Kidney (tissue), 14 donors: ENCODE results near the gene NAGK. TPM values are rescaled to one million over a fixed set of nuclear protein-coding genes. Genes with fewer than 3 reads are reported as not detected.
"Not testable (repeated sequence)": the region's sequence is repeated elsewhere in the genome, so short reads cannot be mapped to it uniquely, and the experiment has no call there.

Source experiments
- DNase-seq, 5 donors: peaks; one replicate each; pipeline ENCODE4 v3.0.0-alpha.2; 2013 to 2020
- FAIRE-seq: peaks from 2 replicates; lab custom pipeline; 2012; peaks lifted over from hg19 to GRCh38; lab: Jason Lieb, UNC
- H3K27ac ChIP-seq, 2 donors: one replicate each; pipeline ENCODE4 v1.7.0; 2013; ENCODE audit warnings: low read depth in 2 of 2, low read length in 2 of 2, inconsistent platforms in 1 of 2
- H3K27me3 ChIP-seq: one replicate; pipeline ENCODE4 v1.7.1; 2013; ENCODE audit warnings: low read length, inconsistent platforms; ENCODE audit not compliant: control insufficient read depth, insufficient read depth
- H3K36me3 ChIP-seq, 3 donors: one replicate each; pipeline versions ENCODE4 v1.7.0 to v1.7.1; 2013; ENCODE audit warnings: low read length in 3 of 3, control low read depth in 1 of 3, inconsistent platforms in 1 of 3; ENCODE audit not compliant: insufficient read depth in 3 of 3, control insufficient read depth in 2 of 3
- H3K4me1 ChIP-seq, 3 donors: one replicate each; pipeline versions ENCODE4 v1.7.0 to v1.7.1; 2013; ENCODE audit warnings: low read length in 3 of 3, inconsistent platforms in 1 of 3, low read depth in 1 of 3; ENCODE audit not compliant: control insufficient read depth in 2 of 3, insufficient read depth in 2 of 3
- H3K4me3 ChIP-seq, 3 donors: one replicate each; pipeline versions ENCODE4 v1.7.0 to v1.8.1; 2013; ENCODE audit warnings: low read length in 3 of 3, control low read depth in 1 of 3, inconsistent platforms in 1 of 3
- H3K9ac ChIP-seq, 3 donors: one replicate each; pipeline versions ENCODE4 v1.7.0 to v1.7.1; 2013; ENCODE audit warnings: low read length in 3 of 3, control low read depth in 1 of 3, inconsistent platforms in 1 of 3
- H3K9me3 ChIP-seq, 3 donors: one replicate each; pipeline versions ENCODE4 v1.7.0 to v1.7.1; 2013; ENCODE audit warnings: low read length in 3 of 3, control low read depth in 1 of 3, inconsistent platforms in 1 of 3; ENCODE audit not compliant: control insufficient read depth in 2 of 3, insufficient read depth in 1 of 3
- intact Hi-C: fragments of 100-400 bp; cut with DNase I; formaldehyde crosslinking; loops from one replicate; pipeline ENCODE4 v1.11.1; 2022
- polyA plus RNA-seq: library from polyadenylated mRNA; stranded (reverse); fragments of 350-450 nt; fragmentation: Illumina TruSeq; extraction: RNeasy Lipid Tissue Mini Kit (QIAGEN cat#74804); gene quantifications from one replicate; pipeline ENCODE4 v1.2.3, GENCODE V29; 2014; ENCODE audit warnings: low read depth, low replicate concordance; ENCODE audit not compliant: insufficient read depth
- total RNA-seq: library from RNA; stranded (reverse); fragmentation: NEBNext Ultra II Directional; extraction: Animal tissue kit (Norgen Biotek cat#: 25700); gene quantifications from one replicate; pipeline ENCODE4 v1.2.1, GENCODE V29; 2021
- TF ChIP-seq, protein P1 (sequence below): IDR thresholded peaks from 3 replicates; pipeline ENCODE4 v1.5.1; 2012; ENCODE audit warnings: mild to moderate bottlenecking, moderate library complexity, borderline replicate concordance; ENCODE audit not compliant: insufficient read depth; ENCODE audit errors: extremely low read depth
- donor health status: control.
- donor health status: control.
- donor health status: control.
- donor health status: control.
- donor health status: control.
- donor health status: DM: yes; HTN: yes; CAD: no.
- donor health status: Normal renal cell carcinoma (clear cell type).

NAGK gene
- total and polyA plus RNA-seq, 2 donors from 2014 or later = 102 to 113 TPM

DNA sequence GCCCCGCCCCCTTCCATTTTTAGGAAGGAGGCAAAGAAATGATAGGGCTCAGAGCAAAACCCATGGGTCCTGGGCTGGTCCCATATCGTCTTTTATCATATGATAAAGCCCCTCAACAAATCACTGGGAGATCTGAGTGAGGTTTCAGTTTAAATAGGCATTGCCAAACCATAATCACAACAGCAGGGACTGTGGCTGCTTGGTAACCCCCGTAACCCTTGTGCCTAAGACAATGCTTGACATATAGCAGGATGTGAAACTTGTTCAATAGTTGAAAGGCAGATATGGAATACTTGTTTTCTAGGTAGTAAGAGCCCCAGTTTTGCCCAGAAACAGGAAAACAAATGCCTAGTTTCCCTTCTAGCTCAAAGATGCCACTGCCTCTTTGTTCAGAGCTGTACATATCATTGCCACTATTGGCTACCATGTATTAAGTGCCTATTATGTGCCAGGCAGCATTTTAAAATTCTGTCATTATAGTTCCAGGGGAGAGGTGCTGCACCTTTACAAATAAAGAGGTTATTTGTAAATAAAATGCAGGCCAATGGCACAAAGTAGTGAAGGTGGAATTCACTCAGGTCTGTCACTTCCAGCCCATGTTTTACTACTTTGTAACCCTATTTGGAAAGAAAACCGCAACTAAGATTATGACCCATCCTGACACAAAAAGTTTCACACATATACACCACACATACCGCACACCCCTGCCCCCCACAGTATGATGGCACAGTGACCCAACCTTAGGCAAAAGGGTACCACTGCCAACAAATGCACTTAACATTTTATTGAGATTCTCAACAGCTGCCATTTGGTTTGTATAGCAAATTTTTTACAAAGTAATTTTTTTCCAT, 14.2 kb downstream of the NAGK start:
- intact Hi-C loops = no loop called here
- DNase-seq (no peak), FAIRE-seq (no peak)
- TF ChIP-seq, protein P1, sequence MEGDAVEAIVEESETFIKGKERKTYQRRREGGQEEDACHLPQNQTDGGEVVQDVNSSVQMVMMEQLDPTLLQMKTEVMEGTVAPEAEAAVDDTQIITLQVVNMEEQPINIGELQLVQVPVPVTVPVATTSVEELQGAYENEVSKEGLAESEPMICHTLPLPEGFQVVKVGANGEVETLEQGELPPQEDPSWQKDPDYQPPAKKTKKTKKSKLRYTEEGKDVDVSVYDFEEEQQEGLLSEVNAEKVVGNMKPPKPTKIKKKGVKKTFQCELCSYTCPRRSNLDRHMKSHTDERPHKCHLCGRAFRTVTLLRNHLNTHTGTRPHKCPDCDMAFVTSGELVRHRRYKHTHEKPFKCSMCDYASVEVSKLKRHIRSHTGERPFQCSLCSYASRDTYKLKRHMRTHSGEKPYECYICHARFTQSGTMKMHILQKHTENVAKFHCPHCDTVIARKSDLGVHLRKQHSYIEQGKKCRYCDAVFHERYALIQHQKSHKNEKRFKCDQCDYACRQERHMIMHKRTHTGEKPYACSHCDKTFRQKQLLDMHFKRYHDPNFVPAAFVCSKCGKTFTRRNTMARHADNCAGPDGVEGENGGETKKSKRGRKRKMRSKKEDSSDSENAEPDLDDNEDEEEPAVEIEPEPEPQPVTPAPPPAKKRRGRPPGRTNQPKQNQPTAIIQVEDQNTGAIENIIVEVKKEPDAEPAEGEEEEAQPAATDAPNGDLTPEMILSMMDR = no peak
- Histone ChIP-seq H3K27ac (no peak overlapping the region), H3K4me1 (no peaks in the 10 kb centered on the region), H3K4me3 (no peak overlapping the region), H3K9ac (no peak overlapping the region), H3K27me3 (no peaks in the 10 kb centered on the region), H3K36me3 (peaks cover 0 to 5% (median 0%) of the 10 kb centered on the region in 3 donors), H3K9me3 (no peaks in the 10 kb centered on the region)

DNA sequence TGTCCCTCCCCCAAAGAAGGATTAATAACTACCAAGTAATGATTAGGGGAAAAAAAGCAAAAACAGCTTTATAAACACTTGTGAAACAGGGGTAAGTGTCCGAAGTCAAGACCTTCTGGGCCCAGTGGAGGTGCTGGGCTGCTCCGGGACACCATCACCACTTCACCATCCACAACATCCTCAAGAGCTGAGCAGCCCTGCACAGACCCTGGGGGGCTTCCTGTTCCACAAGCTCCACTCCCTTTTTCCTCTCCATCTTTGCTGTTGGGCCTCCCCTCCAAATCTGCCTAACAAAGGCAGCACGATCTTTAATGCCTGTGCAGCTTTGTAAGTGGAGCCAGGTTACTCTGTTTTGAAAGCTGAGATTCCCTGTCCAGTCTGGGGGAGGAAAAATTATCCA, 14.8 kb downstream of the NAGK start:
- H3K36me3 ChIP-seq, FAIRE-seq, H3K4me1 ChIP-seq, H3K9ac ChIP-seq, DNase-seq, H3K9me3 ChIP-seq, H3K4me3 ChIP-seq, intact Hi-C loops, H3K27ac ChIP-seq, H3K27me3 ChIP-seq: not testable (repeated sequence)

DNA sequence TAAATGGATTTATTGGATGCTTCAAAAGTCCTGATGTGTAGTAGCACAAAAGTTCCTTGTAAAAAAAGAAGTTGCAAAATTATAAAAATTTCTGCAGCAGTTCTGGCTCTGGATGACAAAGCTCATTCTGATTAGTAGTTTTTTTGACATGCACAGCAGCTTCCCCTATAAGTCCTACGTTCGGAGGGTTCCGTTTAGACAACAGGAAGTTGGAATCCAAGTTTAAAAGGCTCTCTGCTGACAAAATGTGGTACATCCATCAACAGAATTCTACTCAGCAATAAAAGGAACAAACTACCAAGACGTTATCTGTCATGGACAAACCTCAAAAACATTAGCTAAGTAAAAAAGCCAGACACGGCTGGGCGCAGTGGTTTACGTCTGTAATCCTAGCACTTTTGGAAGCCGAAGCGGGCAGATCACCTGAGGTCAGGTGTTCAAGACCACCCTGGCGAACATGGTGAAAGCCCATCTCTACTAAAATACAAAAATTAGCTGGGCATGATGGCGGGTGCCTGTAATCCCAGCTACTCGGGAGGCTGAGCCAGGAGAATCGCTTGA, 15.4 kb downstream of the NAGK start:
- H3K27ac ChIP-seq, H3K27me3 ChIP-seq, DNase-seq, H3K4me3 ChIP-seq, H3K4me1 ChIP-seq, intact Hi-C loops, FAIRE-seq, H3K36me3 ChIP-seq, H3K9ac ChIP-seq, H3K9me3 ChIP-seq: not testable (repeated sequence)

DNA sequence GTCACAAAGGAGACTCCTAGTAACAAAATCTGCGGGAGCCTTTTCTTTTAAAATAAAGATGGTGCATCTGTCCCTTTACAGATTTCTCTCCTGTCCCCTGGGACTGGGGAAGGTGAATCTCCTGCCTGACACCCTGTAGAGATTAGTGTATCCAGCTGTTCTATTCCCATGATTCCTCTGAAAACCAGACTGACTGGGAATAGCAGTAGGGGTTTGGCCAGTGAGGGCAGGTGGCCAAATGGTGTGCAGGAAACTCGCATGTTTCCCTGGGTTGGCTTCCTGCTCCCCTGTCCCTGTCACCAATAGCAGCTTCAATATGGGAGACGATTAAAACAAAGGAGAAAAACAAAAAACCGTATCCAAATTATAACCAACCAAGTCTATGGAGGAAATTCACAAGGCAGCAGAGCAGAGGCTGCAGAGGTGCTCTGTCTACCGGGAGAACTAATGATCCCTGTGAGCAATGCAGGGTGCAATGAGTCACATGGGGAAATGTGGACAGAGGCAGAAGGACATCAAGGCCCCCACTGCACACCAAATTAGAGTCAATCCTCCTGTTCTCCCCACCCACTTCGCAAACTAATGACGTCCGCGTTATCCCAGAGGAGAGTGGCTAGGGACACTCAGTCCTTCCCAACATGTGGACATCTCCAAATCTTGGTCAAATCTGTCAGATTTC, 17.0 kb downstream of the NAGK start:
- H3K27me3 ChIP-seq, FAIRE-seq, H3K4me1 ChIP-seq, H3K9me3 ChIP-seq, H3K9ac ChIP-seq, H3K4me3 ChIP-seq, intact Hi-C loops, DNase-seq, H3K36me3 ChIP-seq, H3K27ac ChIP-seq: not testable (repeated sequence)

DNA sequence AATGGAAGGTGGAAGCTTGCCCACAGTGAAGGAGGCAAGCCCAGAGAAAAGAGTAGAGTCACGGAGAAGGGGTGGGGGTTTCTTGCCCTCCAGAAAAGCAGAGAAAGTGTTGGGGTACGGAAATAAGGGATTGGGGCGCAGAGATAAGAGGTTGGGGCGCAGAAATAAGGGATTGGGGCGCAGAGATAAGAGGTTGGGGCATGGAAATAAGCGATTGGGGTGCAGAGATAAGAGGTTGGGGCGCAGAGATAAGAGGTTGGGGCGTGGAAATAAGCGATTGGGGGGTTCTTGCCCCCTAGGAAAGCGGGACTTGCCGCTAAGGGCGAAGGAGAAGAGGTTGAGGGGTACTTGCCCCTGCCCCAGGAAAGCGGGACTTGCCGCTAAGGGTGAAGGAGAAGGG, 21.0 kb downstream of the NAGK start:
- intact Hi-C loops, FAIRE-seq: not testable (repeated sequence)

DNA sequence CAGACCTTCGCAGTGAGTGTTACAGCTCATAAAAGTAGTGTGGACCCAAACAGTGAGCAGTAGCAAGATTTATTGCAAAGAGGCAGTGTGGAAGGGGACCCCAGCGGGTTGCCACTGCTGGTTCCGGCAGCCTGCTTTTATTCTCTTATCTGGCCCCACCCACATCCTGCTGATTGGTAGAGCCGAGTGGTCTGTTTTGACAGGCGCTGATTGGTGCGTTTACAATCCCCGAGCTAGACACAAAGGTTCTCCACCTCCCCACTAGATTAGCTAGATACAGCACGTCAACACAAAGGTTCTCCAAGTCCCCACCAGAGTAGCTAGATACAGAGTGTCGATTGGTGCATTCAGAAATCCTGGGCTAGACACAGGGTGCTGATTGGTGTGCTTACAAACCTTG, 23.4 kb downstream of the NAGK start:
- H3K4me1 ChIP-seq, H3K9me3 ChIP-seq, intact Hi-C loops, H3K9ac ChIP-seq, H3K27me3 ChIP-seq, DNase-seq, H3K4me3 ChIP-seq, FAIRE-seq, H3K36me3 ChIP-seq, H3K27ac ChIP-seq: not testable (repeated sequence)

More for the DNA sequence above, 21.0 kb downstream of the NAGK start:
- not testable (repeated sequence) for H3K36me3 ChIP-seq, DNase-seq, H3K27me3 ChIP-seq, H3K4me3 ChIP-seq, H3K4me1 ChIP-seq, H3K9me3 ChIP-seq, H3K9ac ChIP-seq, H3K27ac ChIP-seq

DNA sequence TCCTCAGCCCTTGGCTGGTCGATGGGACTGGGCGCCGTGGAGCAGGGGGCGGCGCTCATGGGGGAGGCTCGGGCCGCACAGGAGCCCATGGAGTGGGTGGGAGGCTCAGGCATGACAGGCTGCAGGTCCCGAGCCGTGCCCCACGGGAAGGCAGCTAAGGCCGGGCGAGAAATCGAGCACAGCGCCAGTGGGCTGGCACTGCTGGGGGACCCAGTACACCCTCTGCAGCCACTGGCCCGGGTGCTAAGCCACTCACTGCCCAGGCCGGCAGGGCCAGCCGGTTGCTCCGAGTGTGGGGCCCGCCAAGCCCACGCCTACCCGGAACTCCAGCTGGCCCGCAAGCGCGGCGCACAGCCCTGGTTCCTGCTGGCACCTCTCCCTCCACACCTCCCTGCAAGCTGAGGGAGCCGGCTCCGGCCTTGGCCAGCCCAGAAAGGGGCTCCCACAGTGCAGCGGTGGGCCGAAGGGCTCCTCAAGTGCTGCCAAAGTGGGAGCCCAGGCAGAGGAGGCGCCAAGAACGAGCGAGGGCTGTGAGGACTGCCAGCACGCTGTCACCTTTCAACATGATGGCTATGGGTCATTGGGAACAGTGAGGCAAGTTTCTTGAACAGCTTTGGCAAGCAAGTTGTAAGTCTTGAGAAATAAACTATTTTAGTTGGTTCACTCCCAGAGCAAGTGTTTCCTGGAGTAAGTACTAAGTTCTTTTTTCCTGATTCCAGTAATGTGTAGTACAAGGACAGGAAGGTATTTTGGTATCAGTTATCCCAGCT, 24.2 kb downstream of the NAGK start:
- H3K4me1 ChIP-seq, H3K36me3 ChIP-seq, H3K9ac ChIP-seq, FAIRE-seq, H3K27me3 ChIP-seq, H3K9me3 ChIP-seq, intact Hi-C loops, H3K27ac ChIP-seq, H3K4me3 ChIP-seq: not testable (repeated sequence)
- peak in 1 of 5 donors; percentile 43 for DNase-seq
